ENCODE results near the gene OSM. TPM values are rescaled to one million over a fixed set of nuclear protein-coding genes. Genes with fewer than 3 reads are reported as not detected.

The OSM gene
- total and polyA plus RNA-seq, 4 donors = 0.09 to 0.84 (median 0.25) TPM; not detected in 1

DNA sequence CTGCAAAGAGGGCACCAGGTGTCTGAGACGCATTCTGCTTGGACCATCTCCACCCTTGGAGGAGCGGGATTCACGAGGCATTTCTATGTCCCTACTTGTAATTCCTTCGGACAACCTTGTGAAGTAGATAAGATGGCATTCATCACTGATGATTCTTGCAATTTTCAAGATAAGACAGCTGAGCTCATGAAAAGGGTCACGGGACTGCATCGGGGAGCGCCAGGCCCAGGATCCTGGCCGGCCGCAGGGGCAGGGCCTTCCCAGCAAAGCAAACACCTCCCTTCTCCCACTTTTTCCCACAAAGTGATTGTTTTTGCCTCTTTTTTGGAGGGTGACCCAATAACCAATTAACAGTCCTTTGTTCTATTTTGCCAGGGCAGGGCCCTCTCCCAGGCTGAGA is 28.5 kb downstream of the OSM start:
- no peak for DNase-seq (ENCODE audit: low spot score)

DNA sequence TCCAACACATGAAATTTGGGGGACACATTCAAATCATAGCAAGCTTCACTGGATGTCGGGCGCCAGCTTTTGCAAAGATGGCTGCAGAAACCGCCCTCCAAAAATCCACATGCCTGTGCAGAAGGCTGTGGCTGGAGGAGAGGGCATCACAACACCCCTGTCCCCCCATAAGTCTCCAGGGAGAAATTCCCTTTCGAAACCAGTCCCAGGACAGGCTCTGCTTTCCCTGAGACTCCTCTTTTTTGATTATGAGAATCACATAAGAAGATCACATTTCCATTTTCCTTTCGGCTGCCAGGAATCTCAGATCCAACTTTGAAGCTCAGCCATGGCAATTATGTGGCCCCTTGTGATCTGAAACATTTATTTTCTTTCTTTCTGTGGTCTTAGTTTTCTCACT is 29.8 kb downstream of the OSM start:
- Histone ChIP-seq H3K9ac (ENCODE audit: low read depth in 1 of 2, low read length in 2 of 2) (no peak overlapping the region), H3K9me3 (ENCODE audit: control insufficient read depth in 4 of 4, low read length in 3 of 4) (no peaks in the 10 kb centered on the region), H3K27me3 (ENCODE audit: control insufficient read depth in 4 of 4, insufficient read depth in 4 of 4, low read length in 3 of 4) (no peaks in the 10 kb centered on the region), H3K4me1 (ENCODE audit: control insufficient read depth in 4 of 4, insufficient read depth in 4 of 4, low read length in 3 of 4) (no peaks in the 10 kb centered on the region), H3K27ac (ENCODE audit: low read depth in 1 of 2, low read length in 2 of 2) (no peak overlapping the region), H3K36me3 (ENCODE audit: control insufficient read depth in 4 of 4, insufficient read depth in 3 of 4, low read depth in 1 of 4, low read length in 3 of 4) (no peaks in the 10 kb centered on the region), H3K4me3 (ENCODE audit: low read depth in 1 of 3, low read length in 3 of 3) (no peak overlapping the region)
- TF ChIP-seq, protein P1, sequence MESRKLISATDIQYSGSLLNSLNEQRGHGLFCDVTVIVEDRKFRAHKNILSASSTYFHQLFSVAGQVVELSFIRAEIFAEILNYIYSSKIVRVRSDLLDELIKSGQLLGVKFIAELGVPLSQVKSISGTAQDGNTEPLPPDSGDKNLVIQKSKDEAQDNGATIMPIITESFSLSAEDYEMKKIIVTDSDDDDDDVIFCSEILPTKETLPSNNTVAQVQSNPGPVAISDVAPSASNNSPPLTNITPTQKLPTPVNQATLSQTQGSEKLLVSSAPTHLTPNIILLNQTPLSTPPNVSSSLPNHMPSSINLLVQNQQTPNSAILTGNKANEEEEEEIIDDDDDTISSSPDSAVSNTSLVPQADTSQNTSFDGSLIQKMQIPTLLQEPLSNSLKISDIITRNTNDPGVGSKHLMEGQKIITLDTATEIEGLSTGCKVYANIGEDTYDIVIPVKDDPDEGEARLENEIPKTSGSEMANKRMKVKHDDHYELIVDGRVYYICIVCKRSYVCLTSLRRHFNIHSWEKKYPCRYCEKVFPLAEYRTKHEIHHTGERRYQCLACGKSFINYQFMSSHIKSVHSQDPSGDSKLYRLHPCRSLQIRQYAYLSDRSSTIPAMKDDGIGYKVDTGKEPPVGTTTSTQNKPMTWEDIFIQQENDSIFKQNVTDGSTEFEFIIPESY (IDR thresholded peaks at IDR 0.05) = no peak
- TF ChIP-seq SP1 (IDR thresholded peaks at IDR 0.05) = no peak
- WGBS = 97% methylated on average over 5 of the region's 5 CpGs
- no peak for DNase-seq (ENCODE audit: low spot score)

More for the DNA sequence above, 28.5 kb downstream of the OSM start:
- no peaks in the 10 kb centered on the region for H3K4me1 ChIP-seq (ENCODE audit: control insufficient read depth in 4 of 4, insufficient read depth in 4 of 4, low read length in 3 of 4)
- no peak for TF ChIP-seq HNF4A (conservative IDR thresholded peaks at IDR 0.05)
- WGBS = 95% methylated on average over 9 of the region's 9 CpGs
- H3K9ac ChIP-seq (ENCODE audit: low read depth in 1 of 2, low read length in 2 of 2) = no peak overlapping the region
- H3K27me3 ChIP-seq (ENCODE audit: control insufficient read depth in 4 of 4, insufficient read depth in 4 of 4, low read length in 3 of 4) = no peaks in the 10 kb centered on the region
- H3K4me3 ChIP-seq (ENCODE audit: low read depth in 1 of 3, low read length in 3 of 3) = no peak overlapping the region
- H3K9me3 ChIP-seq (ENCODE audit: control insufficient read depth in 4 of 4, low read length in 3 of 4) = no peaks in the 10 kb centered on the region
- no peak overlapping the region for H3K27ac ChIP-seq (ENCODE audit: low read depth in 1 of 2, low read length in 2 of 2)
- no peaks in the 10 kb centered on the region for H3K36me3 ChIP-seq (ENCODE audit: control insufficient read depth in 4 of 4, insufficient read depth in 3 of 4, low read depth in 1 of 4, low read length in 3 of 4)

DNA sequence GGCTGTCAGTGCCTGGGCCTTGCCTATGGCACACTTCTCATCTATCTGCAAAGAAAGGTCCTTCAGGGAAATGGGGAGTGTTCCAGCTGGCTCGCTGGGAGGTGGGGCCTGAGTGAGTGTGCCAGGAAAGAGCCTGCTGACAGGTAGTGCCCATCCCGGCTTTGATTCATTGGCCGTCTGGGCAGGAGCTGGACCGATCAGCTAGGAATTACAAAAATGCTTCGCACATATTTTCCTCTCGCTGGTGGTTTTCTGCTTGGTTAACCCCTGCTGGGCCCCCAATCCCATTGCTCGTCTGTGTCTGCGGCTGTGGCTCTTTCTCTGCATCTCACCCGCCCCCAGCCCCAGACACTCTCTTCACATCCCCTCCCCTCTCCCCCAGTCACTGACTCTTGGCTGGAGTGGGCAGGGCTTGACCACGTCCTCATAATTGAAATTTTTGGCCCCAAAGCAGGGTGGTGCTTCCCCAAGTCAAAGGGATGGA is 30.9 kb downstream of the OSM start:
- Histone ChIP-seq H3K4me3 (ENCODE audit: low read depth in 1 of 3, low read length in 3 of 3) (no peak overlapping the region), H3K27ac (ENCODE audit: low read depth in 1 of 2, low read length in 2 of 2) (no peak overlapping the region)

More for the DNA sequence above, 30.9 kb downstream of the OSM start:
- H3K27me3 ChIP-seq (ENCODE audit: control insufficient read depth in 4 of 4, insufficient read depth in 4 of 4, low read length in 3 of 4) = peaks cover 0 to 3% (median 0%) of the 10 kb centered on the region in 4 donors
- no peaks in the 10 kb centered on the region for H3K36me3 ChIP-seq (ENCODE audit: control insufficient read depth in 4 of 4, insufficient read depth in 3 of 4, low read depth in 1 of 4, low read length in 3 of 4)
- 86% methylated on average over 10 of the region's 10 CpGs for WGBS
- H3K9ac ChIP-seq (ENCODE audit: low read depth in 1 of 2, low read length in 2 of 2) = no peak overlapping the region
- H3K9me3 ChIP-seq (ENCODE audit: control insufficient read depth in 4 of 4, low read length in 3 of 4) = no peaks in the 10 kb centered on the region
- no peaks in the 10 kb centered on the region for H3K4me1 ChIP-seq (ENCODE audit: control insufficient read depth in 4 of 4, insufficient read depth in 4 of 4, low read length in 3 of 4)
- no peak for DNase-seq (ENCODE audit: low spot score)
- TF ChIP-seq TAF1 (conservative IDR thresholded peaks at IDR 0.05) (no peak), HNF4A (conservative IDR thresholded peaks at IDR 0.05) (no peak), FOXA1 (IDR thresholded peaks at IDR 0.05) (no peak), RAD21 (IDR thresholded peaks at IDR 0.05) (no peak), SP1 (IDR thresholded peaks at IDR 0.05) (no peak), RXRA (IDR thresholded peaks at IDR 0.05) (no peak), EGR1 (IDR thresholded peaks at IDR 0.05; ENCODE audit: low read depth in 2 of 2) (no peak), JUND (IDR thresholded peaks at IDR 0.05) (no peak), NR2F2 (IDR thresholded peaks at IDR 0.05) (no peak)
- TF ChIP-seq, protein P2, sequence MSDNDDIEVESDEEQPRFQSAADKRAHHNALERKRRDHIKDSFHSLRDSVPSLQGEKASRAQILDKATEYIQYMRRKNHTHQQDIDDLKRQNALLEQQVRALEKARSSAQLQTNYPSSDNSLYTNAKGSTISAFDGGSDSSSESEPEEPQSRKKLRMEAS (IDR thresholded peaks at IDR 0.05) = no peak
- TF ChIP-seq, protein P1 (IDR thresholded peaks at IDR 0.05) = no peak
- TF ChIP-seq, protein P3, sequence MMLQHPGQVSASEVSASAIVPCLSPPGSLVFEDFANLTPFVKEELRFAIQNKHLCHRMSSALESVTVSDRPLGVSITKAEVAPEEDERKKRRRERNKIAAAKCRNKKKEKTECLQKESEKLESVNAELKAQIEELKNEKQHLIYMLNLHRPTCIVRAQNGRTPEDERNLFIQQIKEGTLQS (IDR thresholded peaks at IDR 0.05) = no peak

Measured in liver (tissue), 9 donors.